Liver (tissue), 9 donors: ENCODE results near the gene ADAMTS15. TPM values are rescaled to one million over a fixed set of nuclear protein-coding genes. Genes with fewer than 3 reads are reported as not detected.
"Not testable (repeated sequence)": the region's sequence is repeated elsewhere in the genome, so short reads cannot be mapped to it uniquely, and the experiment has no call there.

Source experiments
- DNase-seq: peaks from one replicate; pipeline ENCODE4 v3.0.0-alpha.2; 2017; ENCODE audit warnings: low spot score
- H3K27ac ChIP-seq, 2 donors: one replicate each; pipeline ENCODE4 v1.7.0; 2013; ENCODE audit warnings: inconsistent platforms in 2 of 2, low read length in 2 of 2, control low read depth in 1 of 2, low read depth in 1 of 2, mild to moderate bottlenecking in 1 of 2
- H3K27me3 ChIP-seq, 4 donors: one replicate each; pipeline versions ENCODE4 v1.6.1 to v1.7.0; 2013; ENCODE audit warnings: low read length in 3 of 4, inconsistent platforms in 1 of 4, mild to moderate bottlenecking in 1 of 4, moderate library complexity in 1 of 4; ENCODE audit not compliant: control insufficient read depth in 4 of 4, insufficient read depth in 4 of 4
- H3K36me3 ChIP-seq, 4 donors: one replicate each; pipeline versions ENCODE4 v1.6.1 to v1.7.0; 2013; ENCODE audit warnings: low read length in 3 of 4, mild to moderate bottlenecking in 3 of 4, low read depth in 1 of 4, moderate library complexity in 1 of 4; ENCODE audit not compliant: control insufficient read depth in 4 of 4, insufficient read depth in 3 of 4
- H3K4me1 ChIP-seq, 4 donors: one replicate each; pipeline versions ENCODE4 v1.6.1 to v1.7.0; 2013; ENCODE audit warnings: low read length in 3 of 4, mild to moderate bottlenecking in 3 of 4, moderate library complexity in 1 of 4; ENCODE audit not compliant: control insufficient read depth in 4 of 4, insufficient read depth in 4 of 4
- H3K4me3 ChIP-seq, 3 donors: one replicate each; pipeline versions ENCODE4 v1.6.1 to v1.7.0; 2013; ENCODE audit warnings: low read length in 3 of 3, control low read depth in 1 of 3, low read depth in 1 of 3, mild to moderate bottlenecking in 1 of 3
- H3K9ac ChIP-seq, 2 donors: one replicate each; pipeline ENCODE4 v1.7.0; 2013; ENCODE audit warnings: low read length in 2 of 2, mild to moderate bottlenecking in 2 of 2, moderate library complexity in 2 of 2, control low read depth in 1 of 2, low read depth in 1 of 2
- H3K9me3 ChIP-seq, 4 donors: one replicate each; pipeline versions ENCODE4 v1.6.1 to v1.7.0; 2013; ENCODE audit warnings: low read length in 3 of 4; ENCODE audit not compliant: control insufficient read depth in 4 of 4
- EGR1 ChIP-seq, 2 donors: IDR thresholded peaks; 2 replicates each; pipeline ENCODE4 v1.6.1; 2016 to 2018; ENCODE audit warnings: antibody characterized with exemption in 2 of 2, low read depth in 2 of 2
- FOXA1 ChIP-seq: IDR thresholded peaks from 2 replicates; pipeline ENCODE4 v1.6.1; 2016; ENCODE audit warnings: antibody characterized with exemption
- FOXA2 ChIP-seq: IDR thresholded peaks from 2 replicates; pipeline ENCODE4 v1.6.1; 2016; ENCODE audit warnings: antibody characterized with exemption
- GABPA ChIP-seq, 2 donors: IDR thresholded peaks in 1 of 2; conservative IDR thresholded peaks in 1 of 2; 2 replicates each; pipeline ENCODE4 v1.6.1; 2016; ENCODE audit warnings: antibody characterized with exemption in 2 of 2, mild to moderate bottlenecking in 1 of 2, moderate library complexity in 1 of 2
- HNF4A ChIP-seq, 2 donors: conservative IDR thresholded peaks; 2 replicates each; pipeline ENCODE4 v1.6.1; 2016; ENCODE audit warnings: antibody characterized with exemption in 2 of 2, mild to moderate bottlenecking in 2 of 2
- HNF4G ChIP-seq: IDR thresholded peaks from 2 replicates; pipeline ENCODE4 v1.6.1; 2016; ENCODE audit warnings: antibody characterized with exemption
- JUND ChIP-seq, 2 donors: IDR thresholded peaks; 2 replicates each; pipeline ENCODE4 v1.6.1; 2016; ENCODE audit warnings: antibody characterized with exemption in 2 of 2
- NR2F2 ChIP-seq: IDR thresholded peaks from 2 replicates; pipeline ENCODE4 v1.6.1; 2016; ENCODE audit warnings: antibody characterized with exemption
- RAD21 ChIP-seq, 2 donors: IDR thresholded peaks; 2 replicates each; pipeline ENCODE4 v1.6.1; 2016; ENCODE audit warnings: antibody characterized with exemption in 2 of 2, mild to moderate bottlenecking in 2 of 2
- RXRA ChIP-seq, 2 donors: IDR thresholded peaks; 2 replicates each; pipeline ENCODE4 v1.6.1; 2017 to 2018; ENCODE audit warnings: antibody characterized with exemption in 2 of 2, mild to moderate bottlenecking in 1 of 2
- TAF1 ChIP-seq: conservative IDR thresholded peaks from 2 replicates; pipeline ENCODE4 v1.6.1; 2016; ENCODE audit warnings: antibody characterized with exemption, mild to moderate bottlenecking
- WGBS: extraction: QIAGEN DNeasy Blood & Tissue Kit; methylation state at CpG from one replicate; pipeline ENCODE4 v1.1.7; 2013; 5-methylcytosine and 5-hydroxymethylcytosine counted together
- polyA plus RNA-seq, 2 donors: library from polyadenylated mRNA; stranded (reverse) in 1 of 2; unstranded in 1 of 2; fragments of 200-250 nt in 1 of 2; fragments of >200 nt in 1 of 2; fragmentation: Nextera tagmentation in 1 of 2; extraction: Ambion mirVana in 1 of 2; gene quantifications; one replicate each; pipeline versions ENCODE4 v1.2.1 to v1.2.3, GENCODE V29; 2013 to 2015
- total RNA-seq, 2 donors: library from RNA; depleted of rRNA; stranded (reverse); fragments of >200 nt; gene quantifications; one replicate each; pipeline ENCODE4 v1.2.3, GENCODE V29; 2014
- TF ChIP-seq, protein P1 (sequence below): fragments of 150-350 bp; IDR thresholded peaks from 2 replicates; pipeline ENCODE4 v1.5.1; 2017; ENCODE audit warnings: improper control_type of control experiment, low read depth, low read length; ENCODE audit not compliant: missing input control
- TF ChIP-seq, protein P2 (sequence below): IDR thresholded peaks from 2 replicates; pipeline ENCODE4 v1.6.1; 2016; ENCODE audit warnings: antibody characterized with exemption
- TF ChIP-seq, protein P3 (sequence below): IDR thresholded peaks from 2 replicates; pipeline ENCODE4 v1.6.1; 2016; ENCODE audit warnings: antibody characterized with exemption
- TF ChIP-seq, protein P4 (sequence below): IDR thresholded peaks from 2 replicates; pipeline ENCODE4 v1.6.1; 2016; ENCODE audit warnings: antibody characterized with exemption, mild to moderate bottlenecking
- donor health status: healthy.
- donor health status: healthy.
- donor health status: healthy.
- donor health status: healthy.
- donor health status: healthy.

Gene ADAMTS15
- total and polyA plus RNA-seq, 4 donors, result 0.06 to 1.3 (median 0.77) TPM

DNA sequence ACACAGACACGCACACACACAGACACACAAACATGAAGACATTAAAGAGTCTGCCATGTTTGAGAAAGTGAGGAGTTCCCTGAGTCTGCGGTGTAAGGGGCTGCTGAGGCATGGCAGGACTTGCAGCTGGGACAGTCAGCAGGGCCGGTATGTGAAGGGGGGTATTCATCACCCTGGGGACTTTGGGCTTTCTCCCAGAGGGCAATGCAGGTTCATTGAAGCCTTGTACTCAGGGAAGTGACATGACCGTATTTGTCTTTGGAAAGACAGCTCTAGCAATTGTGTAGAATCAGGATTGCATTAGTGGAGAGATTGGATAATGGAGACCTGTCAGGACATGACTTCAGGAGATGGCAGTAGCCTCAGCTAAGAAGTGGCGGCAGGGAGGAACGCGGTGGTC is 10.6 kb upstream of the ADAMTS15 start:
- Histone ChIP-seq H3K36me3 (no peaks in the 10 kb centered on the region), H3K4me3 (no peak overlapping the region), H3K27me3 (peaks cover 0 to 5% (median 0%) of the 10 kb centered on the region in 4 donors), H3K9ac (no peak overlapping the region), H3K9me3 (peaks cover 0 to 3% (median 0%) of the 10 kb centered on the region in 4 donors), H3K27ac (no peak overlapping the region), H3K4me1 (peaks cover 0 to 8% (median 3%) of the 10 kb centered on the region in 4 donors)
- 91% methylated on average over 7 of the region's 7 CpGs for WGBS
- DNase-seq, result no peak
- TF ChIP-seq RAD21 (IDR thresholded peaks at IDR 0.05), result no peak
- no peak for TF ChIP-seq FOXA2
- TF ChIP-seq TAF1, result no peak
- TF ChIP-seq, protein P1, sequence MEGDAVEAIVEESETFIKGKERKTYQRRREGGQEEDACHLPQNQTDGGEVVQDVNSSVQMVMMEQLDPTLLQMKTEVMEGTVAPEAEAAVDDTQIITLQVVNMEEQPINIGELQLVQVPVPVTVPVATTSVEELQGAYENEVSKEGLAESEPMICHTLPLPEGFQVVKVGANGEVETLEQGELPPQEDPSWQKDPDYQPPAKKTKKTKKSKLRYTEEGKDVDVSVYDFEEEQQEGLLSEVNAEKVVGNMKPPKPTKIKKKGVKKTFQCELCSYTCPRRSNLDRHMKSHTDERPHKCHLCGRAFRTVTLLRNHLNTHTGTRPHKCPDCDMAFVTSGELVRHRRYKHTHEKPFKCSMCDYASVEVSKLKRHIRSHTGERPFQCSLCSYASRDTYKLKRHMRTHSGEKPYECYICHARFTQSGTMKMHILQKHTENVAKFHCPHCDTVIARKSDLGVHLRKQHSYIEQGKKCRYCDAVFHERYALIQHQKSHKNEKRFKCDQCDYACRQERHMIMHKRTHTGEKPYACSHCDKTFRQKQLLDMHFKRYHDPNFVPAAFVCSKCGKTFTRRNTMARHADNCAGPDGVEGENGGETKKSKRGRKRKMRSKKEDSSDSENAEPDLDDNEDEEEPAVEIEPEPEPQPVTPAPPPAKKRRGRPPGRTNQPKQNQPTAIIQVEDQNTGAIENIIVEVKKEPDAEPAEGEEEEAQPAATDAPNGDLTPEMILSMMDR, result no peak
- TF ChIP-seq GABPA (IDR thresholded peaks at IDR 0.05 in 1 of 2, conservative IDR thresholded peaks at IDR 0.05 in 1 of 2), result no peak

DNA sequence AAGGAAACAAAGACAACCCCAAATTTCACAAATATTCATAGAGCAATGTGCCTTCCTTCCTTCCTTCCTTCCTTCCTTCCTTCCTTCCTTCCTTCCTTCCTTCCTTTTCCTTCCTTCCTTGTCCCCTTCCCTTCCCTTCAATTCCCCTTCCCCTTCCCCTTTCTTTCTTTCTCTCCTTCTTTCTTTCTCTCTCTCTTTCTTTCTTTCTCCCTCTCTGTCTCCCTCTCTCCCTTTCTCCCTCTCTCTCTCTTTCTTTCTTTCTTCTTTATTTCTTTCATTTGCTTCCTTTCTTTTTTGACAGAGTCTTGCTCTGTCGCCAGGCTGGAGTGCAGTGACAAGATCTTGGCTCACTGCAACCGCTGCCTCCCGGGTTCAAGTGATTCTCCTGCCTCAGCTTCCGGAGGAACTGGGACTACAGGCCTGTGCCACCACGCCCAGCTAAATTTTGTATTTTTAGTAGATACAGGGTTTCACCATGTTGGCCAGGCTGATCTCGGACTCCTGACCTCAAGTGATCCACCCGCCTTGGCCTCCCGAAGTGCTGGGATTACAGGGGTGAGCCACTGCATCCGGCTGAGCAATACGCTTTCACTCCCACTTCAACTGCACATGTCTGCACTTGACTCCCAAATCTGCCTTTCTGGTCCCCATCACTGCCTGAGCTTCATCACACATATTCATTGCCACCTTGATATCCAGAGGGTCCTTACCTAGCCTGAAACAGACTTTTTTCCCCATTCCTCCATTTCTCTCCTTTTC is 9.9 kb upstream of the ADAMTS15 start:
- WGBS, result 89% methylated on average over 10 of the region's 10 CpGs
- H3K4me3 ChIP-seq, H3K27me3 ChIP-seq, DNase-seq, H3K9me3 ChIP-seq, H3K9ac ChIP-seq, H3K36me3 ChIP-seq, H3K27ac ChIP-seq, H3K4me1 ChIP-seq: not testable (repeated sequence)

DNA sequence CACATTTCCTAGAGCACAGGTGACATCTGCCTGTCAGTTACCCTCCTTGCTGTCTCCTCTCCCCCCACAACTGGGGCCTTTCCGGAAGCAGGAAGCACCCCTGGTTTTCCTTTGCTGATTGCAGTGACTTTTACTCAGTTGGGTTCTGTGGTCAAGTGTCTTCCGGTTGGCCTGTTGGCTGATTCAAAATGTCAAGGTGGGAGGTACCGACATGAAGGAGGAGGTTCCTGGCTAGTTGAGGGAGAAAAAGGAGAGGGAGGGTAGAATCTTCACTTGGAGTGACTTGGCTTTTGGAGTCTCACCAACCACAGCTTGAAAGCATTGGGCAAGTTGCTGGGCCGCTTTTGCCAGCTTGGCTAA is 9.3 kb upstream of the ADAMTS15 start:
- H3K27me3 ChIP-seq, result peaks cover 0 to 5% (median 0%) of the 10 kb centered on the region in 4 donors
- H3K9me3 ChIP-seq, result peaks cover 0 to 3% (median 0%) of the 10 kb centered on the region in 4 donors
- peaks cover 0 to 8% (median 3%) of the 10 kb centered on the region in 4 donors for H3K4me1 ChIP-seq
- TF ChIP-seq, protein P1, result no peak
- TF ChIP-seq HNF4G, result no peak
- TF ChIP-seq FOXA1, result no peak
- no peak for TF ChIP-seq JUND (IDR thresholded peaks at IDR 0.05)
- no peak for TF ChIP-seq RXRA (IDR thresholded peaks at IDR 0.05)
- TF ChIP-seq, protein P2, sequence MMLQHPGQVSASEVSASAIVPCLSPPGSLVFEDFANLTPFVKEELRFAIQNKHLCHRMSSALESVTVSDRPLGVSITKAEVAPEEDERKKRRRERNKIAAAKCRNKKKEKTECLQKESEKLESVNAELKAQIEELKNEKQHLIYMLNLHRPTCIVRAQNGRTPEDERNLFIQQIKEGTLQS, result no peak
- TF ChIP-seq HNF4A (conservative IDR thresholded peaks at IDR 0.05), result no peak
- no peak for TF ChIP-seq NR2F2
- TF ChIP-seq, protein P3, sequence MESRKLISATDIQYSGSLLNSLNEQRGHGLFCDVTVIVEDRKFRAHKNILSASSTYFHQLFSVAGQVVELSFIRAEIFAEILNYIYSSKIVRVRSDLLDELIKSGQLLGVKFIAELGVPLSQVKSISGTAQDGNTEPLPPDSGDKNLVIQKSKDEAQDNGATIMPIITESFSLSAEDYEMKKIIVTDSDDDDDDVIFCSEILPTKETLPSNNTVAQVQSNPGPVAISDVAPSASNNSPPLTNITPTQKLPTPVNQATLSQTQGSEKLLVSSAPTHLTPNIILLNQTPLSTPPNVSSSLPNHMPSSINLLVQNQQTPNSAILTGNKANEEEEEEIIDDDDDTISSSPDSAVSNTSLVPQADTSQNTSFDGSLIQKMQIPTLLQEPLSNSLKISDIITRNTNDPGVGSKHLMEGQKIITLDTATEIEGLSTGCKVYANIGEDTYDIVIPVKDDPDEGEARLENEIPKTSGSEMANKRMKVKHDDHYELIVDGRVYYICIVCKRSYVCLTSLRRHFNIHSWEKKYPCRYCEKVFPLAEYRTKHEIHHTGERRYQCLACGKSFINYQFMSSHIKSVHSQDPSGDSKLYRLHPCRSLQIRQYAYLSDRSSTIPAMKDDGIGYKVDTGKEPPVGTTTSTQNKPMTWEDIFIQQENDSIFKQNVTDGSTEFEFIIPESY, result no peak
- no peak for TF ChIP-seq FOXA2
- no peak for TF ChIP-seq RAD21 (IDR thresholded peaks at IDR 0.05)
- TF ChIP-seq, protein P4, sequence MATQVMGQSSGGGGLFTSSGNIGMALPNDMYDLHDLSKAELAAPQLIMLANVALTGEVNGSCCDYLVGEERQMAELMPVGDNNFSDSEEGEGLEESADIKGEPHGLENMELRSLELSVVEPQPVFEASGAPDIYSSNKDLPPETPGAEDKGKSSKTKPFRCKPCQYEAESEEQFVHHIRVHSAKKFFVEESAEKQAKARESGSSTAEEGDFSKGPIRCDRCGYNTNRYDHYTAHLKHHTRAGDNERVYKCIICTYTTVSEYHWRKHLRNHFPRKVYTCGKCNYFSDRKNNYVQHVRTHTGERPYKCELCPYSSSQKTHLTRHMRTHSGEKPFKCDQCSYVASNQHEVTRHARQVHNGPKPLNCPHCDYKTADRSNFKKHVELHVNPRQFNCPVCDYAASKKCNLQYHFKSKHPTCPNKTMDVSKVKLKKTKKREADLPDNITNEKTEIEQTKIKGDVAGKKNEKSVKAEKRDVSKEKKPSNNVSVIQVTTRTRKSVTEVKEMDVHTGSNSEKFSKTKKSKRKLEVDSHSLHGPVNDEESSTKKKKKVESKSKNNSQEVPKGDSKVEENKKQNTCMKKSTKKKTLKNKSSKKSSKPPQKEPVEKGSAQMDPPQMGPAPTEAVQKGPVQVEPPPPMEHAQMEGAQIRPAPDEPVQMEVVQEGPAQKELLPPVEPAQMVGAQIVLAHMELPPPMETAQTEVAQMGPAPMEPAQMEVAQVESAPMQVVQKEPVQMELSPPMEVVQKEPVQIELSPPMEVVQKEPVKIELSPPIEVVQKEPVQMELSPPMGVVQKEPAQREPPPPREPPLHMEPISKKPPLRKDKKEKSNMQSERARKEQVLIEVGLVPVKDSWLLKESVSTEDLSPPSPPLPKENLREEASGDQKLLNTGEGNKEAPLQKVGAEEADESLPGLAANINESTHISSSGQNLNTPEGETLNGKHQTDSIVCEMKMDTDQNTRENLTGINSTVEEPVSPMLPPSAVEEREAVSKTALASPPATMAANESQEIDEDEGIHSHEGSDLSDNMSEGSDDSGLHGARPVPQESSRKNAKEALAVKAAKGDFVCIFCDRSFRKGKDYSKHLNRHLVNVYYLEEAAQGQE, result no peak
- no peak for TF ChIP-seq EGR1 (IDR thresholded peaks at IDR 0.05; ENCODE audit: low read depth in 2 of 2)
- TF ChIP-seq TAF1, result no peak
- no peak for TF ChIP-seq GABPA (IDR thresholded peaks at IDR 0.05 in 1 of 2, conservative IDR thresholded peaks at IDR 0.05 in 1 of 2)
- no peak overlapping the region for H3K27ac ChIP-seq
- 83% methylated on average over 4 of the region's 4 CpGs for WGBS
- DNase-seq, result no peak
- H3K36me3 ChIP-seq, result no peaks in the 10 kb centered on the region
- no peak overlapping the region for H3K4me3 ChIP-seq
- no peak overlapping the region for H3K9ac ChIP-seq
